Measurements from ENCODE around the gene PERP. TPM values are rescaled to one million over a fixed set of nuclear protein-coding genes. Genes with fewer than 3 reads are reported as not detected.
"Not testable (repeated sequence)": the region's sequence is repeated elsewhere in the genome, so short reads cannot be mapped to it uniquely, and the experiment has no call there.

The PERP gene
- total RNA-seq, 4 donors from 2014 or later: 715 to 1,965 (median 1,827) TPM

- H3K4me1 ChIP-seq: no peaks in the 10 kb centered on the region
- 94% methylated on average over 5 of the region's 8 CpGs for WGBS
These were observed 22.0 kb upstream of the PERP start for GRCh38 chr6:138129190-138129589.

DNA sequence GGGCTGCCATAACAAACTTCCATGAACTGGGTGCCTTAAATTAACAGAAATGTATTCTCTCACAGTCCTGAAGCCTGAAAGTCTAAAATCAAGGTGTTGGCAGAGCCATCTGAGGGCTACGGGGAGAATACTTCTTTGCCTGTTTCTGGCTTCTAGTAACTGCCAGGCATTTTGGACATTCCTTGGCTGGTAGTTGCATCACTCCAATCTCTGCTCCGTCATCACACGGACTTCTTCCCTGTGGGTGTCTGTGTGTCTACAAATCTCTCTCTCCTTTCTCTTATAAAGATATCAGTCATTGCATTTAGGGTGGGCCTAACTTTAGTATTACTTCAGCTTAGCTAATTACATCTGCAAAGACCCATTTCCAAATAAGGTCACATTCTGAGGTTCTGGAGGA lies 20.9 kb upstream of the PERP start:
- no peak for TF ChIP-seq EP300 (IDR thresholded peaks at IDR 0.05)
- no peak overlapping the region for H3K4me3 ChIP-seq
- no peak overlapping the region for H3K27ac ChIP-seq
- no peaks in the 10 kb centered on the region for H3K27me3 ChIP-seq
- H3K36me3 ChIP-seq: no peaks in the 10 kb centered on the region
- 82% methylated on average over 3 of the region's 3 CpGs for WGBS
- no peak for DNase-seq (ENCODE audit: low spot score in 2 of 2)
- H3K9me3 ChIP-seq: no peaks in the 10 kb centered on the region
- H3K4me1 ChIP-seq: no peaks in the 10 kb centered on the region

More at GRCh38 chr6:138129190-138129589, 22.0 kb upstream of the PERP start:
- TF ChIP-seq CTCF (IDR thresholded peaks at IDR 0.05) (no peak), POLR2AphosphoS5 (IDR thresholded peaks at IDR 0.05) (no peak)
- Histone ChIP-seq H3K36me3 (no peaks in the 10 kb centered on the region), H3K4me3 (no peak overlapping the region), H3K9me3 (no peaks in the 10 kb centered on the region), H3K27ac (no peak overlapping the region), H3K27me3 (no peaks in the 10 kb centered on the region)
- no peak for DNase-seq (ENCODE audit: low spot score in 2 of 2)

GRCh38 chr6:138124096-138124495 lies 16.9 kb upstream of the PERP start:
- Histone ChIP-seq H3K9me3 (no peaks in the 10 kb centered on the region), H3K4me1 (no peaks in the 10 kb centered on the region), H3K36me3 (no peaks in the 10 kb centered on the region), H3K27me3 (no peaks in the 10 kb centered on the region), H3K27ac (no peak overlapping the region), H3K4me3 (no peak overlapping the region)
- TF ChIP-seq CTCF (IDR thresholded peaks at IDR 0.05): no peak
- no peak for TF ChIP-seq POLR2A (IDR thresholded peaks at IDR 0.05)
- no peak for TF ChIP-seq EP300 (IDR thresholded peaks at IDR 0.05)
- TF ChIP-seq POLR2AphosphoS5 (IDR thresholded peaks at IDR 0.05): no peak
- WGBS: 96% methylated on average over 4 of the region's 4 CpGs
- no peak for DNase-seq (ENCODE audit: low spot score in 2 of 2)

DNA sequence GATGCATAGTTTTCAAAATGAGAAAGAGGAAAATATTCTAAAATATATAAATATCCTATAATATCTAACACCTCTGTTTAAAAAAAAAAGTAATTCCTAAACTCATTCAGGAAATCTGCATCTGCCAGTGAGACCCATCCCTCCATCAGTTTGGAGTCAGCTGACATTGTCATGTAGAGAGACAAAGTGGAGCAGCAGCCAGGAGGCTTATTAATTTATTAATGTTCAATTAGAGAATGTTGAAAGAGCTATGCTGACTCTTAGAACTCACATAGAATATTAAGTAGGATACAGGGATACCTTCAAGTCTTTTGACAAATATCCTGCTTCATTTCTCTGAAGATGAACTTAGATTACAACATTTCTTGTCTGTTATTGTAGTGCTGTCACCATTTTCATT lies 12.8 kb upstream of the PERP start:
- H3K9me3 ChIP-seq: no peaks in the 10 kb centered on the region
- no peaks in the 10 kb centered on the region for H3K4me1 ChIP-seq
- H3K36me3 ChIP-seq: no peaks in the 10 kb centered on the region
- no peaks in the 10 kb centered on the region for H3K27me3 ChIP-seq
- TF ChIP-seq EP300 (IDR thresholded peaks at IDR 0.05) (no peak), CTCF (IDR thresholded peaks at IDR 0.05) (no peak), POLR2AphosphoS5 (IDR thresholded peaks at IDR 0.05) (no peak), POLR2A (IDR thresholded peaks at IDR 0.05) (no peak)
- H3K27ac ChIP-seq: no peak overlapping the region
- H3K4me3 ChIP-seq: no peak overlapping the region
- no peak for DNase-seq (ENCODE audit: low spot score in 2 of 2)

GRCh38 chr6:138119229-138119628 lies 12.0 kb upstream of the PERP start:
- H3K36me3 ChIP-seq; H3K4me1 ChIP-seq; H3K27me3 ChIP-seq; H3K4me3 ChIP-seq; H3K9me3 ChIP-seq; DNase-seq (ENCODE audit: low spot score in 2 of 2); H3K27ac ChIP-seq: not testable (repeated sequence)
- 100% methylated on average over 1 of the region's 1 CpG for WGBS

GRCh38 chr6:138117376-138117914 lies 10.2 kb upstream of the PERP start:
- no peak for DNase-seq (ENCODE audit: low spot score in 2 of 2)
- Histone ChIP-seq H3K36me3 (no peaks in the 10 kb centered on the region), H3K4me3 (no peak overlapping the region), H3K27ac (no peak overlapping the region), H3K4me1 (no peaks in the 10 kb centered on the region), H3K9me3 (no peaks in the 10 kb centered on the region), H3K27me3 (no peaks in the 10 kb centered on the region)
- TF ChIP-seq CTCF (IDR thresholded peaks at IDR 0.05) (no peak), POLR2AphosphoS5 (IDR thresholded peaks at IDR 0.05) (no peak), EP300 (IDR thresholded peaks at IDR 0.05) (no peak), POLR2A (IDR thresholded peaks at IDR 0.05) (no peak)
- 85% methylated on average over 8 of the region's 8 CpGs for WGBS
